ENCODE measurements around the gene CD58.

GRCh38 chr1:116531917-116532316 lies 38.9 kb downstream of the CD58 start:
- TF ChIP-seq, protein P1, sequence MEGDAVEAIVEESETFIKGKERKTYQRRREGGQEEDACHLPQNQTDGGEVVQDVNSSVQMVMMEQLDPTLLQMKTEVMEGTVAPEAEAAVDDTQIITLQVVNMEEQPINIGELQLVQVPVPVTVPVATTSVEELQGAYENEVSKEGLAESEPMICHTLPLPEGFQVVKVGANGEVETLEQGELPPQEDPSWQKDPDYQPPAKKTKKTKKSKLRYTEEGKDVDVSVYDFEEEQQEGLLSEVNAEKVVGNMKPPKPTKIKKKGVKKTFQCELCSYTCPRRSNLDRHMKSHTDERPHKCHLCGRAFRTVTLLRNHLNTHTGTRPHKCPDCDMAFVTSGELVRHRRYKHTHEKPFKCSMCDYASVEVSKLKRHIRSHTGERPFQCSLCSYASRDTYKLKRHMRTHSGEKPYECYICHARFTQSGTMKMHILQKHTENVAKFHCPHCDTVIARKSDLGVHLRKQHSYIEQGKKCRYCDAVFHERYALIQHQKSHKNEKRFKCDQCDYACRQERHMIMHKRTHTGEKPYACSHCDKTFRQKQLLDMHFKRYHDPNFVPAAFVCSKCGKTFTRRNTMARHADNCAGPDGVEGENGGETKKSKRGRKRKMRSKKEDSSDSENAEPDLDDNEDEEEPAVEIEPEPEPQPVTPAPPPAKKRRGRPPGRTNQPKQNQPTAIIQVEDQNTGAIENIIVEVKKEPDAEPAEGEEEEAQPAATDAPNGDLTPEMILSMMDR (IDR thresholded peaks at IDR 0.05) = peak in 1 of 6 experiments; percentile 7
- TF ChIP-seq POLR2A (IDR thresholded peaks at IDR 0.05) = no peak

Data from adrenal gland (tissue), 5 donors.